Regular cardiac myocyte (primary cell): ENCODE data around the gene AMPD1. TPM values are rescaled to one million over a fixed set of nuclear protein-coding genes. Genes with fewer than 3 reads are reported as not detected.

ENCODE experiments used
- total RNA-seq: library from RNA; depleted of rRNA; stranded (reverse); fragments of >200 nt; gene quantifications from 2 replicates; pipeline ENCODE4 v1.2.3, GENCODE V29; 2014

AMPD1 gene
- total RNA-seq, result not detected in 2 replicates

DNA sequence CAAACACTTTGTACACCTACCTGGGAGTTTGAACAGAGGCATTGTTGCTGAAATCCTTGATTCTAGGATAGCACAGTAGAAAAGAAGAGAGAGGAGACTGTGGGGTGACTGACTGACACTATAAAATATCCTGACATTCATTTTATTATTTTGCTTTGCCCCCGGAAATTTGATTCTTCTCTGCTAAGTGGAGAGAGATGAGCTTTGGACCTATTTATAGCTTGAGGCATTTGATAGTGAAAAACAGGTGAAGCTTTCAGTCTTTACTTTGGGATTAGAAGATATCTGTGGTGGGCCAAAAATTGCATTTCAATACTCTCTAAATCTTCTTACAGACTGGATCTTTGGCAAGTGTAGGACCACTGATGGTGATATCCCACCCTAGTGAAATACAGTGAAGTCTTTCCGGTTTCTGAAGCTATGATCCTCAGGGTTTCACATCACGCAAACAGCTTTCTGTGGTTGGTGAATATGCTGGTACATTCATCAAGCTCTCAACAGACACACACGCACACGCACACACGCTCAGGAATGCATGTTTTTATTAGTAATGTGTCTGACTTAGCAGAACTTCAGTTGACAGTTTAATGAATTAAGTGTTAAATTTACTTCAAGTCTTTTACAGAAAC is at the start of gene AMPD1:
TSS of gene AMPD1 (minus strand) at position 117 of the 629 bp plus-strand sequence. CDS start at position 42, 75 bp downstream.

DNA sequence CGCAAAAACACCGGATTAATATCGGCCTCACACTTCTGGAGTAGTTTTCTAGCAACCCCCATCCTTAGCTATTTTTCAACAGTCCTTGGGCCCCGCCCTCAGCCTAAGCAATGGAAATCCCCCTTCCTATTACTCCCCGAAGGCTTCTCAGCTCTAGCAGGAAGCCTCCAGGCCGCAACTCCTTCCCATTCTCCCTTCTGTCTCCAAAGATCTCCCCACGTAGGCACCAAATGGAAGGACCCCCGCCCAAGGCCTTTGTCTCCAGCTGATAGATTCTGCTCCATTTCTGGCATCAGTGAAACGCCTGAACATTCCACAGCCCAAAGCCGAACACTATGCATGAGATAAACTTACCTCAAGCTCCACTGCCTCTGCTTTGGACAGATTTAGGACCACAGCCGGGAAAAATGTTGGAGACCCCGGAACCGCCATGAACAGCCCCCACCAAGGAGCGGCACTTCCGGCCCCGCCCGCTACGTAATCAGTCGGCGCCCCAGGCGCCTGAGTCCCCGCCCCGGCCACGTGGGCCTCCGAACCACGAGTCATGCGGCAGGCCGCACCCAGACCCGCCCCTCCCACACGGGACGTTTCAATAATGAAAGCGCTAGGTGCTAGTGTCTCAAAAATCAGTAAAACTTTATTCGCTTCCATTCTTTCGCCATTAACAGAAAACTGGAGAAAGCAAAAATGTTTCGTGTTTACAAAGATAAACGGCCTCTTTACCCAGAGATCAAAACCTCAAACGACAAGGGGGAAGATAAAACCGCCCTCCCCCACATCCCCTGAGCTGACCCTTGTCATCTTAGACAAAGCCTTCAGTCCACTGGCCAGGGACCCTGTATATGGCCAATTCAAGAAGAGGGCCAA is 21.2 kb upstream of the AMPD1 start, which contains the start of gene NRAS:
TSS of gene NRAS (minus strand) at position 468 of the 867 bp plus-strand sequence. CDS start 611 bp downstream, outside the sequence.

DNA sequence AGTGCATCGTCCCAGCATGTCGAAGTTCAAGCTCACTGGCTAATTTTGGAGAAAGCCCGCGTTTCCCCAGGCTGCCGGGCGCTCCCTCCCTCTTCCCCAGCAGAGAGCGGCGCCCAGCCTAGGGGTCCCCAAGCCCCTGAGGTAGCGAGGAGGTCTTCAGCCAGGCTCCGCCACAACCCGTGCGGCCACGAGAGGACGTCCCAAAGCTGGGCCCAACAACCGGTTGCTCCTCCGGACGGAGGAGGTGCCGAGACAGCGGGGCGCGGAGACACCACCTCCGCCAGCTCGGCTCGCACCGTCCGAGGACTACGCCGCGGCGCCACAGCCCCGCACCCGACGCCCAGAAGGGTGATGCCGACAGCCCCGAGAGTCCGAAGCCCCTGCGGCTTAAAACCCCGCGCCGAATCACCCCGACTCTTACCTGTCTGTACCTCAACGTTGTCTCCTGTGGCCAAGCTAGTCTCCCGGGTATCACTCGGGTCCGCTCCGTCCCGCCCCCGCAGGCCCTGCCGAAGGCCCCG is 25.7 kb downstream of the AMPD1 start, which contains the start of gene DENND2C:
TSS of gene DENND2C (minus strand) at position 488 of the 521 bp plus-strand sequence. CDS start 44,065 bp downstream, outside the sequence.

Other genes starting within 250 kb of the AMPD1 start
- 23.6 and 28.8 TPM in 2 replicates for gene TRIM33, start 184.3 kb downstream of the AMPD1 start, total RNA-seq
- gene BCAS2, start 113.9 kb downstream of the AMPD1 start, total RNA-seq, result 62.3 and 62.7 TPM in 2 replicates
- gene DENND2C, start 25.5 kb downstream of the AMPD1 start, total RNA-seq, result 1.5 and 3.7 TPM in 2 replicates
- gene NRAS, start 21.2 kb upstream of the AMPD1 start, total RNA-seq, result 39.2 and 80.5 TPM in 2 replicates
- gene CSDE1, start 62.4 kb upstream of the AMPD1 start, total RNA-seq, result 682 and 1,330 TPM in 2 replicates
- 59.6 and 81.5 TPM in 2 replicates for gene SIKE1, start 85.1 kb upstream of the AMPD1 start, total RNA-seq
- gene SYCP1, start 159.3 kb upstream of the AMPD1 start, total RNA-seq, result not detected in 2 replicates